Dendritic cell treated with granulocyte-macrophage colony-stimulating factor and Interleukin-4, amounts not matched to agents 40 ng/mL and 50 ng/mL, for 4 days (primary cell): ENCODE measurements around the gene SMPD3.

Source experiments
- H3K27ac Mint-ChIP-seq: one replicate; pipeline ENCODE4 v1.8.0; 2022; ENCODE audit warnings: mild to moderate bottlenecking, mixed read lengths
- H3K27me3 Mint-ChIP-seq: one replicate; pipeline ENCODE4 v1.8.0; 2022; ENCODE audit warnings: mild to moderate bottlenecking, mixed read lengths
- H3K36me3 Mint-ChIP-seq: one replicate; pipeline ENCODE4 v1.8.0; 2022; ENCODE audit warnings: low read depth, mixed read lengths
- H3K4me1 Mint-ChIP-seq: one replicate; pipeline ENCODE4 v1.8.0; 2022; ENCODE audit warnings: low read depth, mixed read lengths
- H3K4me3 Mint-ChIP-seq: one replicate; pipeline ENCODE4 v1.8.0; 2022; ENCODE audit warnings: mild to moderate bottlenecking, moderate library complexity, mixed read lengths
- H3K9me3 Mint-ChIP-seq: one replicate; pipeline ENCODE4 v1.8.0; 2022; ENCODE audit warnings: mixed read lengths
- intact Hi-C: fragments of 100-400 bp; cut with micrococcal nuclease; formaldehyde crosslinking; loops from one replicate; pipeline ENCODE4 v1.15.0; 2022

The SMPD3 gene

GRCh38 chr16:68324780-68325357 lies 123.4 kb downstream of the SMPD3 start:
- H3K27ac Mint-ChIP-seq: no peak overlapping the region
- H3K36me3 Mint-ChIP-seq: peaks cover 64% of the 10 kb centered on the region
- no peaks in the 10 kb centered on the region for H3K27me3 Mint-ChIP-seq
- no peaks in the 10 kb centered on the region for H3K4me1 Mint-ChIP-seq
- H3K9me3 Mint-ChIP-seq: no peaks in the 10 kb centered on the region
- intact Hi-C loops: no loop called here
- H3K4me3 Mint-ChIP-seq: no peak overlapping the region

DNA sequence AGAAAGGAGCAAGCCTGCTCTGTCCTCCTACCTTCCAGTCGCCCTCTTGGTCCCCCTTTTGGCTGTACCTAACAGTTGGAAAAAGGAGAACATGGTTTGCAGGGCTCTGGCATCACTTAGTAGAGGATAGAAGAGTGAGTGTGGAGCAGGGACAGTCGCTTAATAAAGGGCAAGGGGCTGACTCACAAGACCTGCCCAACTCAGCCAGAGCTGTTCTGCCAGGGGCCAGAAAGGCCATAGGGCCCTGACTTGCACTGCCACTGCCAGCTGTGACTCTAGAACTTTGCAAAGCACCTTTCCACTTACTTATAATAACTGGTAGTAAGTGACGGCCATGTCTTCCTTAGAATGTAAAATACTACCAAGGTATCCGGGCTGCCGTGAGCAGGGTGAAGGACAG lies 124.0 kb downstream of the SMPD3 start:
- Mint-ChIP-seq H3K9me3 (no peaks in the 10 kb centered on the region), H3K4me3 (no peak overlapping the region), H3K27me3 (no peaks in the 10 kb centered on the region), H3K27ac (no peak overlapping the region), H3K36me3 (peaks cover 68% of the 10 kb centered on the region), H3K4me1 (no peaks in the 10 kb centered on the region)
- intact Hi-C loops: no loop called here

- H3K4me3 Mint-ChIP-seq: no peak overlapping the region
- intact Hi-C loops: no loop called here
- H3K4me1 Mint-ChIP-seq: peaks cover 7% of the 10 kb centered on the region
These were observed 129.0 kb downstream of the SMPD3 start for GRCh38 chr16:68319185-68319908.

GRCh38 chr16:68313116-68313515 lies 135.2 kb downstream of the SMPD3 start:
- Mint-ChIP-seq H3K36me3 (peaks cover 69% of the 10 kb centered on the region), H3K4me1 (peaks cover 30% of the 10 kb centered on the region), H3K27me3 (no peaks in the 10 kb centered on the region), H3K4me3 (no peak overlapping the region), H3K27ac (no peak overlapping the region), H3K9me3 (no peaks in the 10 kb centered on the region)
- intact Hi-C loops: loop anchor here (5.0 kb wide), 1 partner anchor 66 kb away; the partner anchor contains the start of gene PLA2G15

More at GRCh38 chr16:68319185-68319908, 129.0 kb downstream of the SMPD3 start:
- Mint-ChIP-seq H3K9me3 (no peaks in the 10 kb centered on the region), H3K27me3 (no peaks in the 10 kb centered on the region), H3K27ac (peak overlapping the region; percentile 1), H3K36me3 (peaks cover 88% of the 10 kb centered on the region)

DNA sequence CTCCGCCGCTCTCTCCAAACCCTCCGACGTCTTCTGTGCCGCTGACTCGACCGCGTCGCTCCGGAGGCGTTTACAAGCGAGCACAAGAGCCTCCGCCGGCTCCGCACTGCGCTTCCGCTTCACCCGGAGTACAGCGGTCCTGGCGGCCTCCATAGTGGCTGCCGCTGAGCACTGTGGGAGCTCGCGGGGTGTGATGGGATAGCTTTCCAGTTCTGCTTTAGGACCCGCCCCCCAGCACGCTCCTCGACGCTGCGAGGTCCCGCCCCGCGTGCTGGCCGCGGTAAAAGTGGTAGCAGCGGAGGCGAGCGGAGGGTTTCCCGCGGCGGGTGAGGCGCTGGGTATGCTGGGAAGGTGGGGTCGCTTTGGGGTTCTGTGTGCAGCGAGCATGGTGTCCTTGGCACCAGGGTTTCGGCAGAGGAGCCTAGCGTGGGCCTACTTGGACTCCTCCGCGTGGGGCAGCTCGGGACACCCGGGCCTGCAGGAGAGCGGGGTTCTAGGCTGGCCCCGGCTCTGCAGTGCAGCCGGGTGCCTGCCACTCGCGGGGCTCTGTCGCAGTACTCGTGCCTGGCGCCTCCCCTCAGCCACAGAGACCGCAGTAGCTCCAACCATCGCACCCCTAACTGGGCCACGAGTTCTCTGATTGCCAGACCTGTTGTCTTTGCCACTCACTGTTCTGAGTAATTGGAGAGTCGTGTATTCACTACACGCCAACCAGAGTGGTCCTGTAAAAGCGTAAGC lies 137.4 kb downstream of the SMPD3 start, which contains the start of the genes PRMT7 and SLC7A6OS:
TSS of gene PRMT7 (plus strand) at position 246 of the 738 bp plus-strand sequence. CDS start 4,961 bp downstream, outside the sequence.
TSS of gene SLC7A6OS (minus strand) at position 173 of the 738 bp plus-strand sequence. CDS start at position 153, 20 bp downstream.
- peak within 1 kb of the TSS; percentile 95 for H3K27ac Mint-ChIP-seq
- intact Hi-C loops: loop anchor here (1.0 to 5.0 kb wide), 3 partner anchors 46 to 64 kb away; partner anchors contain the start of gene PLA2G15
- H3K4me1 Mint-ChIP-seq: peaks cover 30% of the 10 kb centered on the region
- peaks cover 71% of the 10 kb centered on the region for H3K36me3 Mint-ChIP-seq
- H3K4me3 Mint-ChIP-seq: peak within 1 kb of the TSS; percentile 92
- no peaks in the 10 kb centered on the region for H3K9me3 Mint-ChIP-seq
- H3K27me3 Mint-ChIP-seq: no peaks in the 10 kb centered on the region

DNA sequence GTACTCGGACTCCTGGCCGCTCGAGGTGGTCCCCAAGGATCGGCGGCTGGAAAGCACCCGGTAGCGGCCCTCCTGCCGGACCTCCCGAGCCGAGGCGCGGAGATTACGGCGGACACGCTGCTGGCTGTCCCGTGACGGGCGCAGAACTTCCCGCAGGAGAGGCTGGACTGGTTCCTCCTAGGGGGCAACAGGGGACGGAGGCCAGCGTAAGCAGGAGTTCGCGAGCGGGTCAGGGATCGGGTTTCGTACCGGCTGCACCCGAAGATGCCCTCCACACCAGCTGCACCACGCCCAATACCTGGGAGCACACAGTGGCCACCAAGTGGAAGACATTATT lies 137.9 kb downstream of the SMPD3 start:
- intact Hi-C loops: loop anchor here (1.0 to 5.0 kb wide), 3 partner anchors 45 to 63 kb away; partner anchors contain the start of gene PLA2G15
- no peaks in the 10 kb centered on the region for H3K27me3 Mint-ChIP-seq
- peak overlapping the region; percentile 95 for H3K27ac Mint-ChIP-seq
- H3K36me3 Mint-ChIP-seq: peaks cover 71% of the 10 kb centered on the region
- no peaks in the 10 kb centered on the region for H3K9me3 Mint-ChIP-seq
- H3K4me3 Mint-ChIP-seq: peak overlapping the region; percentile 92
- peaks cover 30% of the 10 kb centered on the region for H3K4me1 Mint-ChIP-seq

DNA sequence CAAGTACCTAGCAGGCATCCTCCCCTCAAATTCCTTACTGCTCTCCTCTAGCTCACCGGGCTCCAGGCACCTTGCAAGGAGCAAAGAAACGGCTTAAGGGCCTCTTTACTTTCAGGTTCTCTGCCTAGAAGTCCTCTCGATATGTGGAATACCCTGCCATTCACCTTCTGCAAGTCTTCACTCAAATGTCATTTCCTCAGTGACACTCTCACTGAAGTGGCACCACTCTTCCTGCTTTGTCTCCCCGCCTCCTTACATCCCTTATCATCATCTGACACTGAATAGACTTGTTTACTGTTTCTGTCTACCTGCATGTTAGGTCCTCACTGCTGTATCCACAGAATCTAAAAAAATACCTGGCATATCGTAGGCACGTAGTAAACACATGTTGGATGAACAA lies 138.5 kb downstream of the SMPD3 start:
- Mint-ChIP-seq H3K9me3 (no peaks in the 10 kb centered on the region), H3K4me3 (peak overlapping the region; percentile 92), H3K36me3 (peaks cover 71% of the 10 kb centered on the region), H3K4me1 (peaks cover 30% of the 10 kb centered on the region), H3K27me3 (no peaks in the 10 kb centered on the region), H3K27ac (peak overlapping the region; percentile 95)
- intact Hi-C loops: loop anchor here (1.0 to 5.0 kb wide), 3 partner anchors 44 to 62 kb away; partner anchors contain the start of gene PLA2G15
